Muscle layer of colon (tissue), 2 donors: ENCODE results near the gene FATE1.

Experiments used
- H3K27ac ChIP-seq: one replicate; pipeline ENCODE4 v1.7.0; 2013; ENCODE audit warnings: low read depth, mild to moderate bottlenecking, low read length, moderate library complexity
- H3K27me3 ChIP-seq, 2 donors: one replicate each; pipeline ENCODE4 v1.7.0; 2013; ENCODE audit warnings: low read length in 2 of 2, mild to moderate bottlenecking in 2 of 2; ENCODE audit not compliant: insufficient read depth in 2 of 2, control insufficient read depth in 1 of 2
- H3K36me3 ChIP-seq: one replicate; pipeline ENCODE4 v1.7.0; 2013; ENCODE audit warnings: mild to moderate bottlenecking, low read length; ENCODE audit not compliant: insufficient read depth
- H3K4me1 ChIP-seq: one replicate; pipeline ENCODE4 v1.7.0; 2013; ENCODE audit warnings: mild to moderate bottlenecking, low read length; ENCODE audit not compliant: insufficient read depth
- H3K4me3 ChIP-seq, 2 donors: one replicate each; pipeline ENCODE4 v1.7.0; 2013; ENCODE audit warnings: low read length in 2 of 2, low read depth in 1 of 2, mild to moderate bottlenecking in 1 of 2, moderate library complexity in 1 of 2
- H3K9ac ChIP-seq: one replicate; pipeline ENCODE4 v1.7.0; 2013; ENCODE audit warnings: low read length
- H3K9me3 ChIP-seq: one replicate; pipeline ENCODE4 v1.7.0; 2013; ENCODE audit warnings: mild to moderate bottlenecking, low read length
- donor health status: abdominal sarcoma.
- donor health status: Adenocarcinoma of cecum.

Gene FATE1

DNA sequence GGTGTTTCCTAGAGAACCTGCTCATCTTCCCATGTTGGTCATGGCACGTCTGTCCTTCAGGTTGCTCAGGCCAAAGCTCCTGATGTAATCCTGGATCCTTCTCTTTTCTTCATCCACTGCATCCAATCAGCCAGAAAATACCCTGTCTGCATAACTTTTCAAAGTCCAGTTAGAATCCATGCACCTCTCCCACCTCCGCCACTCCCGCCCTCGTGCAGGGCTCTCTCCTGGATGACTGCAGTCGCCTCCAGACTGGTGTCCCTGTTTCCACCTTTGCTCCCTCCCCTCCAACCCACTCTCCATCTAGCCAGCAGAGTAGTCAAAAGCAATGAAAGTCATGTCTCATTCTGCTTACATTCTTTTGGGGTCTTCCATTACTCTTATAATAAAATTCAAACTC, 34.7 kb downstream of the FATE1 start:
- no peaks in the 10 kb centered on the region for H3K36me3 ChIP-seq
- no peaks in the 10 kb centered on the region for H3K9me3 ChIP-seq
- H3K4me3 ChIP-seq, result no peak overlapping the region
- peaks cover 4 to 10% of the 10 kb centered on the region in 2 donors for H3K27me3 ChIP-seq
- no peaks in the 10 kb centered on the region for H3K4me1 ChIP-seq
- no peak overlapping the region for H3K27ac ChIP-seq
- no peak overlapping the region for H3K9ac ChIP-seq

DNA sequence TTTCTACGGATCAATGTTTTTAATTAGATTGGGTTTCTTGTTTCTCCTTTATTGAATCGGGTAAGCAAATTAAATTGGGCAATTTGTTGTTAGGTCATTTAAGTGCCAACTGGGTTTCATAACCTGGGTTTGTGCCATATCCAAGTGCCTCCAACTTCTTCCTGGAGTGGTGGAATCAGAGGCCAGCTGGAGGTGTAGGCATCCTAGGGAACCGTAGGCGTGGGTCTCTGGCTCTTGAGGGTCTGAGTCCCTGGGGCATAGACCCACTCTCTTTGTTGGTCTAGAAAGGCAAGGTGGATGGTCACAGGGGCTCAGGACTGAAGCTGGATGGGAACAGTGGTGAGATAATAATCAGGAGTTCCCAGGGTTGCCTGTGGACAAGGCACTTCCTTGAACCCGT, 37.0 kb downstream of the FATE1 start:
- Histone ChIP-seq H3K4me1 (no peaks in the 10 kb centered on the region), H3K9ac (no peak overlapping the region), H3K27ac (no peak overlapping the region), H3K27me3 (peaks cover 10 to 11% of the 10 kb centered on the region in 2 donors), H3K9me3 (no peaks in the 10 kb centered on the region), H3K4me3 (no peak overlapping the region), H3K36me3 (no peaks in the 10 kb centered on the region)

DNA sequence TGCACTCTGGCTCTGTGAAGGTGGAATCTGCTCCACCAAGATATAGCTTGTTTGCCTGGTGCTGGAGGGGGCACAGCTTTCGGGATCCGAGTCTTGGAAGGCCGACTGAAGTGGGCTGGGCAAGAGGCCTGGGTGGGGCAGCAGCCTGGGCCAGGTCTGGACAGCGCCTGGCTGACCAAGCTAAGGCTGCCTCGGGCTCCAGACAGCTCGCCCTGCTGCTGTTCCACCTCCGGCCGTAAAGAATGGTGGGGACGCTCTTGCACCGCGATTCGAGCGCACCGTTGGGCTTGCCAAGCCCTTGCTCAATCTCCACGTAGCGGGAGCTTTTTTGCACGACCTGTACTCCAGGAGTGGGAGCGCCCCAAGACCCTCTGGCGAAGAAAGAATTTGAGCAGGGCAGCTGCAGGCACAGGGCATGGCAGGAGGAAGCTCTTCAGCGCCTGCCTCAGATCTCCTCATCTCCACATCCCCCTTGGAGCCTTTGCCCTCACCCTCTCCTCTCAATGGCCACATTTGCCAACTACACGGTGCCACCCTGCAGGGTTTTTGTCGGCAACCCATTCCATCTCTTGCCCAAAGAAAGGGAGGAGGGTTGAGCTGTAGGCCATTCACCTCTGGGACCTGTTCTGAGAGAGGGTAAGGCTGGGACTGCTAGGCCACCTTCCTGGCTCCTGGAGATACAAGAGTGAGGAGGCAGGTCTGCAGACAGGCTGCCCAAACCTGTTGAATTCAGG, 37.6 kb downstream of the FATE1 start:
- Histone ChIP-seq H3K27me3 (peaks cover 10 to 11% of the 10 kb centered on the region in 2 donors), H3K4me3 (no peak overlapping the region), H3K4me1 (no peaks in the 10 kb centered on the region), H3K9me3 (no peaks in the 10 kb centered on the region), H3K27ac (no peak overlapping the region), H3K36me3 (no peaks in the 10 kb centered on the region), H3K9ac (no peak overlapping the region)

DNA sequence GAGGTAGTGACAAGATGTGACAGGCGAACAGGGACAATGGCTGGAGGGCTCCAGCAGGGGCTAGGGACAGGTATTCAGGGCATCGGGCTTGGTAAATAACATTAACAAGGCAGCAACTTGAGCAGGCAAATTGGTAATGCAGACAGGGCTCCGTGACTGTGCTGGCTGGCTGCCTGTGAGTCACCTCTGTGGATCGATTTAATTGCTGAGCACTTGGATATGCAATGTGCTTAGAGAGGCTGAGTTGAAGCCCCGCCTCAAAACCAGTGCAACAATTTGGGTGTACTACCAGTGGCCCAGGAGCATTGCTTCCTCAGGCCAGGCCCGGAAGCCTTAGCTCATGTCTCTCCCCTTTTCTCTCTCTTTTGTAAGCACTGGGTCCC, 38.2 kb downstream of the FATE1 start:
- Histone ChIP-seq H3K4me3 (no peak overlapping the region), H3K9me3 (no peaks in the 10 kb centered on the region), H3K36me3 (no peaks in the 10 kb centered on the region), H3K4me1 (no peaks in the 10 kb centered on the region), H3K27me3 (peaks cover 10 to 11% of the 10 kb centered on the region in 2 donors), H3K27ac (no peak overlapping the region), H3K9ac (no peak overlapping the region)

DNA sequence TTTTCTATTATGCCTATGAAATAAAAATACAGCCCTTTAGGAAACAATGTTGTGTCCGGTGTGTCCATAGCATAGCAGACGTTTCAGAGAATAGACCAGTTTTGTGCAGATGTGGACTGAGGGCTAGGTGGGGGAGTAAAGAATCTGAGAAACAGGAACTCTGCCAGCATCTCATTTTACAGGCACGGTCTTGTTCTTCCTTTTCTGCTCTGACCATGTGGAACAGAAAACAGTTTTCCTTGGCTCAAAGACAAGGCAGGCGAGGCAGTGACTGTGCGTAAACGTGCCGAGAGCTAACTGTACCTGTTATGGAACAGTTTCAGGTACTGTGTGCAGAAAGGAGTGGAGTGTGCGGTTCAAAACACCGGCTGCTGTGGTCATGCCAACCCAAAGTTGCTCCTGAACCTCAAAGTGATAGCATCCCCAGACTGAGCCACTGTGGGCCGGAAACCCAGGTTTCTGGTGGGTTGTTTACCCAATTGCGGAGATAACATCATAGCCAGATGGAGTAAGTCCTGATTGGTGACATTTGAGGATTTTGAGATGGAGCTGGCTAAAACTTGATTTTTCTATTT, 38.9 kb downstream of the FATE1 start:
- no peaks in the 10 kb centered on the region for H3K9me3 ChIP-seq
- H3K4me3 ChIP-seq, result no peak overlapping the region
- no peaks in the 10 kb centered on the region for H3K36me3 ChIP-seq
- no peak overlapping the region for H3K9ac ChIP-seq
- no peaks in the 10 kb centered on the region for H3K4me1 ChIP-seq
- H3K27me3 ChIP-seq, result peaks cover 10 to 11% of the 10 kb centered on the region in 2 donors
- H3K27ac ChIP-seq, result no peak overlapping the region

DNA sequence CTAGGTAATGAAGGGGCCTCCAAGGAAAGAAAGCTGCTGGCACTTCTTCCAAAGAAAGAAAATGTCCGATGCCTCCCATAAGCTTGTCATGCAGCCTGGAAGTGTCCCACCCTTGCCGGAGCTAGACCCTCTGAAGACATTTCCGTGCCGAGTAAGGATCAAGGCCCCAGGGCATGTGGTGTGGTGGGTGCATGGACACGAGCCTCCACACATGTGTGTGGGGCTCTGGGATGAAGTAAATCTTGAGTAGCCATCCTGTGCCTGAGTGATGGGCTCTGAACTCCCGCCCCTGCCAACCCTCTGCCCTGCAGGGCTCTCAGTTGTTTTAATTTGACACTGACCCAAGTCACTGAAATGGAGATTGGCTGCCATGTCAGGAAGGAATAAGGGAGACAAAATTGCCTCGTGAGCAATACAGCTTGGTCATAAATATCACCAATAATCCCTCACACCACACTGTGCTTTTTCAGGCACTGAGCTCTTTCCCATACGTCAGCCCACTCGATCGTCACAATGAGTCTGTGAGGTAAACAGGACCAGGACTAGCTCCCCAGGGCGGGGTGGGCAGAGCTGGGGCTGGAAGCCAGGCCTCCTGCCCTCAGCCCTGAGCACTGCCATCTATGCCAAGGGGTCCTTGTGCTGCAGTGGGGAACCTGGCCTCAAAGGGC, 43.3 kb downstream of the FATE1 start:
- H3K4me3 ChIP-seq, result no peak overlapping the region
- no peak overlapping the region for H3K27ac ChIP-seq
- no peaks in the 10 kb centered on the region for H3K9me3 ChIP-seq
- no peak overlapping the region for H3K9ac ChIP-seq
- peaks cover 0 to 11% of the 10 kb centered on the region in 2 donors for H3K27me3 ChIP-seq
- H3K4me1 ChIP-seq, result no peaks in the 10 kb centered on the region
- no peaks in the 10 kb centered on the region for H3K36me3 ChIP-seq

DNA sequence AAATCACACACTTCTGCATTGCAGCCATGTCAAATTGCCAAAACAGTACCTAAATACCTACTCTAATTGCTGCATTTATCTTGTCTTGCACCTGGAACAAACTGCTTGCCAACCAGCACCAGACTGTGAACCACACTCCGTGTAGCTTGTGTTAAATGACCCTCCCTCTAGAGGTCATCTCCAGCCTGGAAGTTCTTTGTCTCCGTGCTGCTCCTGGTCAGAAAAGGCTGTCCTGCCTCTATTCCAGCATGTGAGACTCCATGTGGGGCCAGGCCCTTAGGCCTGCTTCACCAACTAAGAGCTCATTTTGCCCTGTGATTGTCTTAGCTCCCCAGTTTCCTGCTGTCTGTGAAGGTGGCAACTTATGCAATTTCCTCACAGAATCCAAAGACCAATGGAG, 47.0 kb downstream of the FATE1 start:
- Histone ChIP-seq H3K36me3 (no peaks in the 10 kb centered on the region), H3K27me3 (no peaks in the 10 kb centered on the region), H3K9ac (no peak overlapping the region), H3K9me3 (no peaks in the 10 kb centered on the region), H3K4me3 (no peak overlapping the region), H3K27ac (no peak overlapping the region), H3K4me1 (no peaks in the 10 kb centered on the region)

DNA sequence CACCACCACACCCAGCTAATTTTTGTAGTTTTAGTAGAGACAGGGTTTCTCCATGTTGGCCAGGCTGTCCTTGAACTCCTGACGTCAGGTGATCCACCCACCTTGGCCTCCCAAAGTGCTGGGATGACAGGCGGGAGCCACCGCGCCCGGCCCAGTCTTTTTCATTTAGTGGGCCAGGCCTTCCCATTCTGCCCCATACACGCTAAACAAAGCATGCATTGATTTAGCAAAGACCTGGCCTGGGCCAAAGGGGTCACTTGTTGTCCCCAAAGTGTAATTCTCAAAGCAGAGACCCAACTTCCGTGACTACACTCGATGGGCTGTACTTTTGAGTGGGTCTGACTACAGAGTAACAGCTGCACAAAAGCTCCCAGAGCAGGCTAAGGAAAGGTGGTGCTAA, 47.9 kb downstream of the FATE1 start:
- H3K9ac ChIP-seq, result no peak overlapping the region
- H3K27me3 ChIP-seq, result no peaks in the 10 kb centered on the region
- no peak overlapping the region for H3K27ac ChIP-seq
- no peak overlapping the region for H3K4me3 ChIP-seq
- no peaks in the 10 kb centered on the region for H3K4me1 ChIP-seq
- H3K9me3 ChIP-seq, result no peaks in the 10 kb centered on the region
- no peaks in the 10 kb centered on the region for H3K36me3 ChIP-seq

DNA sequence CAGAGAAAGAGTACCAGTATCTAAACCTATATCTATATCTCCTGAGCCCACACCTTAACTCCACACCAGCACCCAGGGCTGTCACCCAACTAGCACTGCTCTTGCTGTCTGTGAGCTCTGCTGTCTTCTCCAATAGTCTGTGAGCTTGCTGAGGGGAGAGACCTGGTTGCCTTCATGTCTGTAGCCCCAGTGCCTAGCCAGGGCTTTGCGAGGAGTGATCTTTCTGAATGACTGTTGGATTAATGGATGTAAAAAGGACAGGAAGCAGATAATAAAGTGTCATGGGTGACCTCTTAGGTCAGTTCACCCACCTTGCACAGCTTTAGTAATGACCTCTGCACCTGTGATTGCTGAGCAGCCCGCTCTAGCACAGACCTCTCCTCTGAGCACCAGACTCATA, 49.2 kb downstream of the FATE1 start:
- H3K4me1 ChIP-seq, result no peaks in the 10 kb centered on the region
- no peak overlapping the region for H3K27ac ChIP-seq
- no peaks in the 10 kb centered on the region for H3K27me3 ChIP-seq
- H3K9ac ChIP-seq, result no peak overlapping the region
- no peaks in the 10 kb centered on the region for H3K9me3 ChIP-seq
- H3K36me3 ChIP-seq, result no peaks in the 10 kb centered on the region
- no peak overlapping the region for H3K4me3 ChIP-seq

DNA sequence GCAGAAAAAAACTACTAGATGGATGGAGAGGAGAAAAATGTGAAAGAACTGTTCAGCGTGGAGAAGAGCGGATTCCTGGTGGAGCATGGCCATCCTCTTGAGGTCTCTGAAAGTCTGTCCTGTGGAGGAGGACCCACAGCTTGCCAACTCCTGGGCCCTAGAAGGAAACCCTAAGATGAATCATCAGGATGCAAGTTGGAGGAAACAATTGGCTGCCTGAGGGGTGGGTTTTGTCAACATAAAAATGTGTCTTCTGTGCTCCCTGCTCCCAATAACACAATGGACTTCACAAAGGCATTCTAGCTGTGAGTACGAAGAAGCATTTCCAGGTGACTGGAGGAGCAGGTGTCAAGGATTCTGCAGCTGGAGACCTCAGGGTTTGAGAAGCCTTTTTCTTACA, 55.9 kb downstream of the FATE1 start:
- Histone ChIP-seq H3K27me3 (peaks cover 0 to 3% of the 10 kb centered on the region in 2 donors), H3K4me1 (no peaks in the 10 kb centered on the region), H3K4me3 (no peak overlapping the region), H3K36me3 (no peaks in the 10 kb centered on the region), H3K27ac (no peak overlapping the region), H3K9me3 (no peaks in the 10 kb centered on the region), H3K9ac (no peak overlapping the region)
